Fibroblast of villous mesenchyme (primary cell): ENCODE results near the gene DPP8. TPM values are rescaled to one million over a fixed set of nuclear protein-coding genes. Genes with fewer than 3 reads are reported as not detected.
"Not testable (repeated sequence)": the region's sequence is repeated elsewhere in the genome, so short reads cannot be mapped to it uniquely, and the experiment has no call there.

ENCODE experiments used
- DNase-seq: peaks from one replicate; pipeline ENCODE4 v3.0.0-alpha.2; 2010; ENCODE audit warnings: low read depth
- H3K4me3 ChIP-seq: 2 replicates; pipeline ENCODE4 v1.5.1; 2011; ENCODE audit warnings: low read depth, mild to moderate bottlenecking, low read length
- CTCF ChIP-seq: IDR thresholded peaks from 2 replicates; pipeline ENCODE4 v1.5.1; 2012; ENCODE audit warnings: low read depth, mild to moderate bottlenecking, low read length; ENCODE audit not compliant: insufficient read depth
- total RNA-seq: library from RNA; depleted of rRNA; stranded (reverse); fragments of >200 nt; gene quantifications from 2 replicates; pipeline ENCODE4 v1.2.3, GENCODE V29; 2012

DPP8 gene
- total RNA-seq, 1 donor, result 49.2 TPM

GRCh38 chr15:65399001-65399706, 118.3 kb downstream of the DPP8 start:
- no peak for TF ChIP-seq CTCF
- DNase-seq, result no peak
- no peak overlapping the region for H3K4me3 ChIP-seq

- DNase-seq, result not testable (repeated sequence)
Observed at GRCh38 chr15:65398486-65398885, 119.0 kb downstream of the DPP8 start.

GRCh38 chr15:65396965-65397317, 120.5 kb downstream of the DPP8 start:
- no peak for TF ChIP-seq CTCF
- no peak for DNase-seq
- H3K4me3 ChIP-seq, result no peak overlapping the region

More at GRCh38 chr15:65398486-65398885, 119.0 kb downstream of the DPP8 start:
- not testable (repeated sequence) for H3K4me3 ChIP-seq

GRCh38 chr15:65396283-65396964, 121.1 kb downstream of the DPP8 start:
- TF ChIP-seq CTCF, result no peak
- H3K4me3 ChIP-seq, result no peak overlapping the region
- DNase-seq, result no peak

- no peak for TF ChIP-seq CTCF
- no peak overlapping the region for H3K4me3 ChIP-seq
Observed at GRCh38 chr15:65395567-65396202, 121.8 kb downstream of the DPP8 start.

GRCh38 chr15:65394936-65395335, 122.6 kb downstream of the DPP8 start:
- no peak overlapping the region for H3K4me3 ChIP-seq
- no peak for DNase-seq
- no peak for TF ChIP-seq CTCF

More at GRCh38 chr15:65395567-65396202, 121.8 kb downstream of the DPP8 start:
- no peak for DNase-seq

GRCh38 chr15:65394280-65394789, 123.2 kb downstream of the DPP8 start:
- no peak for DNase-seq
- no peak for TF ChIP-seq CTCF
- H3K4me3 ChIP-seq, result no peak overlapping the region
